ENCODE data around the gene SPIRE1.
"Not testable (repeated sequence)": the region's sequence is repeated elsewhere in the genome, so short reads cannot be mapped to it uniquely, and the experiment has no call there.

Gene SPIRE1

DNA sequence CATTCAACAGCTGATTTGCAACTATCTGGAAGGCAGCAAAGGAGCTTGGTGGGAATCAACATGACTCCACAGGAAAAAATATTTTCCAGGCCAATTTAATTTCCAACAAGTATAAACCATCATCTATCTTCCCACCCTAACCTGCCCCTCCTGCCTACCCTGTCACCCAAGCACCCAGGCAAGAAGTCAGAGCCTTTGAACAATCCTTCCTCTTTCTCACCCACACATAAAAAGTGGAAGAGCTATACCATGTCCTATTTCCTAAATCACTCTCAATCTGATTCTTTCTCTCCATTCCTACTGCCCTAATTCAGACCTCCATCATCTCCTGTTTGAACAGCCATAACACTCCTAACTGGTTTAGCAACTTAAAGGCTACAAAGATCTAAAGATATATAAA lies 12.7 kb downstream of the SPIRE1 start:
- no peak for DNase-seq

DNA sequence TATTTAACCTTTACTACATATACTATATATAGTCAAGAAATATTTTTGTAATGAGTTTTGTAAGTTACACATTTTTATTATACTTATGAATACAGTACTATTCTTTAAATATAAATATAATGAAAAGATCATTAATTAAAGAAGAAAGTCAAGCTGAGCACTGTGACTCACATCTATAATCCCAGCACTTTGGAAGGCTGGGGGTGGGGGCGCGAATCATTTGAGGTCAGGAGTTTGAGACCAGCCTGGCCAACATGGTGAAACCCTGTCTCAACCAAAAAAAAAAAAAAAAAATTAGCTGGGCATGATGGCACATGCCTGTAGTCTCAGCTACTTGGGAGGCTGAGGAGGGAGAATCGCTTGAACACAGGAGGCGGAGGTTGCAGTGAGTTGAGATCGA lies 14.2 kb downstream of the SPIRE1 start:
- not testable (repeated sequence) for DNase-seq

DNA sequence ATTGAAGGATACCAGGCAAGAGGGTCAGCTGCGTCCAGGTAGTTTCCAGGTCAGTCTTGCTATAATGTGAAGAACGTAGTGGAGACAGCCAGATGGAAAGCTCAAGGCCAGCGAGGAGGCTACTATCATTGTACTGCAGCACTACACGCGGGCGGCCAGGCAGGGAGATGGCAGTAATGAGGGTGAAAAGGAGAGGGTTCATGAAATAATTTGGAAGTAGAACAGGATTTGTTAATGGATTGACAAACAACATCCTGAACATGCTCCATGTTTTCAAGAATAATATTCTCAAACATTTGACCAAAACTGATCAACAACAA lies 17.1 kb downstream of the SPIRE1 start:
- DNase-seq: no peak

DNA sequence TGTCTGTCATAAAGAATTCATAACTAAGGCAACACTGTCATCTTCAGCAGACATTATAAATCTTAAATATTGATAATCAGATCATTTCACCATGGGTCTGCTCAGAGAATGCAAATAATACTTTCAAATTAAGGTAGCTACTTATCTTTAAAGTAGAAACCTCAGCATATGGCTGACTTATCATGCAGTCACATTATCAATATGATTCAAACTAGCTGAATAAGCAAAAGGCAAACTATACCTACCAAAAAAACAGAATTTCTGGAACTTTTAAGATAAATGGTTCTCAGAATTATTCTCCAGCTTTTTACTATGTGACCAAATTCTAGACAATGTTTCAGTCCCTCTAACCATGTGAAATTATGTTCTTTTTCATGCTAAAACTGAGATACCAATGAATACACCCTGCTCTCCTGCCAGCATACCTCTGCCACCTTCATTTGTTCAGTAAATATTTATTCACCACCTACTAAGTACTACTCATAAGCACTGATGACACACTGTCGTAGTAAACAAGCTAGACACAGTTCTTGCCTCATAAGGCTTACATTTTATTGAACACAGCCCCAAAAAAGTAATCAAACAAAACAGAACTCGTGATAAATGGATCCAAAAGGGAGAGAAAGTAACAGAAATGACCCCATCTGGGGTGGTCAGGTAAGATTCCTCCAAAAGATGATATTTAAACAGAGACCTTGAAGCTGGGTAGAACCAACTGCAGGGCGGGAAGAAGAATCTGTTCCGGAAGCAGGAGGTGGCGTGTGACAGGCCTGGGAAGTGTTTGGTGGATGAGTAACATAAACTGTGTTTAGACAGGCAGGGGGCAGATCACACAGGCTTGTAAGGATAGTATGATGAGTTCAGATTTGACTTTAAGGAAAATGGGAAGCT lies 17.7 kb downstream of the SPIRE1 start:
- DNase-seq: no peak

DNA sequence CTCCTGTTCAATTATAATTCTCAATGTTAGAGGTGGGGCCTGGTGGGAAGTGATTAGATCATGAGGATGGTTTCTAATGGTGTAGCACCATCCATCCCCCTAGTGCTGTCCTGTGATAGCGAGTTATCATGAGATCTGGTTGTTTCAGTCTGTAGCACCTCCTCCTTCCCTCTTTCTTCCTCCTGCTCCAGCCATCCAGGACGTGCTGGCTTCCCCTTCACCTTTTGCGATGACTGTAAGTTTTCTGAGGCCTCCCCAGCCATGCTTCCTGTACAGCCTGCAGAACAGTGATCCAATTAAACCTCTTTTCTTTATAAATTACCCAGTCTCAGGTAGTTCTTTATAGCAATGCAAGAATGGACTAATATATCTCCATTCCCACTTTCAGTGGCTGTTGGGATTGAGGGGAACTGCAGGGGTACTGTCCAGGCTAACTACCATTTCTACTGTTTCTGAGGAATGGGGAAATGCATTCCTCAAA lies 19.2 kb downstream of the SPIRE1 start:
- no peak for DNase-seq

DNA sequence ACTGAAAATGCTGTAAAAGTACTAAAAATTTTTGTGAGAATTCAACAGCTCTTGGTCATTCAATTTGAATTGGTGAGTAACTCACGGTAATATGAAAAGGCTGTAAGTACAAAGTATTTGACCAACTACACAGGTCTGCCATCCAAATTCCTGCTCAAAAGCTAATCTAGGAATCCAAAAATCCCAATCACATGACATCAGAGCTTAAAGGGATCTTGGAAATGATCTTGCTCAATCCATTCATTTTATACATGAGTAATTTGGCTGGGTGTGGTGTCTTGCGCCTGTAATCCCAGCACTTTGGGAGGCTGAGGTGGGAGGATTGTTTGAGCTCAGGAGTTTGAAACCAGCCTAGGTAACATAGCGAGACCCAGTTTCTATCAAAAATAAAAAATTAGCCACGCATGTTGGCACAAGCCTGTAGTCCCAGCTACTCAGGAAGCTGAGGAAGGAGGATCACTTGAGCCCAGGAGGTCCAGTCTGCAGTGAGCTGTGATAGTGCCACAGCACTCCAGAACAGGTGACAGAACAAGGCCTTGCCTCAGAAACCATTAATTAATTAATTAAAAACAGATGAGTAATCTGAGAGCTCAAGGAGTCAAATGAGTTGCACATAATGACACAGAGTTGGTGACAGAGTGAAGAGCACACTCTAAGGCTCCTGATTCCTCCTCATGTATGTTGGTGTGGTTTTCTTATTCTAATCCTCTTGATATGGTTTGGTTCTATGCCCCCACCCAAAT lies 19.8 kb downstream of the SPIRE1 start:
- no peak for DNase-seq

DNA sequence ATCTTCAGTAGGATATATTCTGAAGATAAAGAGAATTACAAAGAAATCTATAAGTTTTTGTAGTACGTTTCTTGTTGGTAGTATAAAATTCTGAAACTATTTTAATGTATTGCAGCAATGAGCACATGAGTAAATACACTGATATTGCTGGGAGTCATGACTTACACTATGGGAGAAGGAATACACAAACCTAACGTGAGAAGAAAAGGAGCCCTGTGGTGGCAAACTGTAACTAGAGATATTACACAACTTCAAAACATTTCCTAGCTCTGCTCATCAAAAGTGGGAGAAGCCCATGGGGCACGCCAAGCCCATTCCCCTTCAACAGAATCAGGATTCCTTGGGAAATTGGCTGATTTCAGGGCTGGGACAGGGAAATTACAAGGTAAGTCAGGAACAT lies 20.5 kb downstream of the SPIRE1 start:
- DNase-seq: no peak

DNA sequence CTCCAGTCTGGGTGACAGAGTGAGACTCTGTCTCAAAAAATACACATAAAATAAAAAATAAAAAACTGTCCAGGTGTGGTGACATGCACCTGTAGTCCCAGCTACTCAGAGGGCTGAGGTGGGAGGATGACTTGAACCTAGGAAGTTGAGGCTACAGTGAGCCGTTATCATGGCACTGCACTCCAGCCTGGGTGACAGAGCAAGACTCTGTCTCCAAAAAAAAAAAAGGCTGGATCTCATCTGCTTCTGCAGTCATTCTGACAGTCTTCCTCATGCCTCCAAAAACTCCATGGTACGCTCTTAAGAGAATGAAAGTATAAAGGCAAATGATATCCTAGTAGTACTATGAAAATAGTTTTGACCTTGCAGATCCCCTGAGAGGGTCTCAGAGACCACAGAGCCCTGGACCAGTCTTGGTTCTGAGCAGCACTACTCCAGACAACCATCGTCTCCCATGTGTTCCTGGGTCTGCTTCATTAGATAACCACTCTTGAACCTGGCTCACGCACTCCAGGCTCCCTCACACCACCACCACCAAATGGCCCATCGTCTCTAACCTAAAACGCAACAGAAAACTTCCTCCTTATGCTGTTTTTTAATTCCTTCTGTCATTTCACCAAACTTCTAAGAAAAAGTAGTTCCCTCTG lies 26.0 kb downstream of the SPIRE1 start:
- no peak for DNase-seq

DNA sequence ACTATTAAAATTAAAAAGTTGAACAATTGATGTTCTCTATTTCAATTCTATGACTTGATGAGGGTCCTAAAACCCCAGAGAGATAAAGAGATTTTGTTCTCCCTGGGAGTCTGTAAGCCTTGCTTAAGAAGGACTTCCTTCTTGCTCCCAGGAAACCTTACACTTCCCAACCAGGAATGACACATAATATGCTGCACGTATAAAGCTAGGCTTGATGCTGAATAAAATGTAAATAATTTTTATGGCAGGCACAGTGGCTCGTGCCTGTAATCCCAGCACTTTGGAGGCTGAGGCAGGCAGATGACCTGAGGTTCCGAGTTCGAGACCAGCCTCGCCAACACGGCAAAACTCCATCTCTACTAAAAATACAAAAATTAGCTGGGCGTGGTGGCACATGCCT lies 27.8 kb downstream of the SPIRE1 start:
- no peak for DNase-seq

DNA sequence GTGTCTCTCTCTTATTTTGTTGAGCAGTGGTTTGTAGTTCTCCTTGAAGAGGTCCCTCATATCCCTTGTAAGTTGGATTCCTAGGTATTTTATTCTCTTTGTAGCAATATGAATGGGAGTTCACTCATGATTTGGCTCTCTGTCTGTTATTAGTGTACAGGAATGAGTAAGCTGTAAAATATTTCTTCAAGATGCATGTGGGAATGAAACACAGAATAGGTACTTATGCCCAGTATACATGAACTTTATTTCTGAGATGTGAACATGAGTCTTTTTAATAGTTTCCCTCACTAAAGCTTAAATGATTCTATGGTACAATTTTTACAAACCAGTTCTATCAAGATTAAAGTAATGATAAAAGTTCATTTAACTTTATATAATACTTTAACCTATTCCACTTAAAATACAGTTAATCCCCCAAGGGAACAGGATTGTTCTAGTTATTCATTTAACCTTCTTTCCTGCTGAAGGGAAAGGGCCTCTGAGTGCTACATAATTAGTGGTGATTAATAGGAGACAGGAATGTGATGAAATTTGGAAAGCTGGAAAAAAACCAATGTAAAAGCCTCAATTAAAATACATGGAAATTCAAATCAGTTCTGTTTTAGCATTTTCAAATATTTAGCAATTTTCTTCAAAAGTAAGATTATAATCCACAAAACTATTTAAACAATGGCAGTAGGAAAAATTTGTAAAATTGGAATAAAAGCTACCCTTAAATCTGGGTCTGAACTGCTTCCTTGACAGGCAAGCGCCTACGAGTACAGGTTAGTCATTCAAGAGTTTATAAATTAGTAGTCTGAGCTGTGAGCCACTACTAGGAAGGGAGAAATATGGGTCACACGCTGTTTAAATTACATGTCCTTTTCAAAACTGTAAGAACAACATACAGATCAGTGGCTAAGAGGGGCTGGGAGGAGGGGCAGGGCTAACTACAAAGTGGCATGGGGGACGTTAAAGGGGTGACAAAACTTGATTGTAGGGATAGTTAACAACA lies 28.9 kb downstream of the SPIRE1 start:
- no peak for DNase-seq

DNA sequence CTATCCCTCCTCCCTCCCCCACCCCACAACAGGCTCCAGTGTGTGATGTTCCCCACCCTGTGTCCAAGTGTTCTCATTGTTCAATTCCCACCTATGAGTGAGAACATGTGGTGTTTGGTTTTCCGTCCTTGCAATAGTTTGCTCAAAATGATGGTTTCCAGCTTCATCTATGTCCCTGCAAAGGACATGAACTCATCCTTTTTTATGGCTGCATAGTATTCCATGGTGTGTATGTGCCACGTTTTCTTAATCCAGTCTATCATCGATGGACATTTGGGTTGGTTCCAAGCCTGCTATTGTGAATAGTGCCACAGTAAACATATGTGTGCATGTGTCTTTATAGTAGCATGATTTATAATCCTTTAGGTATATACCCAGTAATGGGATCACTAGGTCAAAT lies 30.7 kb downstream of the SPIRE1 start:
- not testable (repeated sequence) for DNase-seq

DNA sequence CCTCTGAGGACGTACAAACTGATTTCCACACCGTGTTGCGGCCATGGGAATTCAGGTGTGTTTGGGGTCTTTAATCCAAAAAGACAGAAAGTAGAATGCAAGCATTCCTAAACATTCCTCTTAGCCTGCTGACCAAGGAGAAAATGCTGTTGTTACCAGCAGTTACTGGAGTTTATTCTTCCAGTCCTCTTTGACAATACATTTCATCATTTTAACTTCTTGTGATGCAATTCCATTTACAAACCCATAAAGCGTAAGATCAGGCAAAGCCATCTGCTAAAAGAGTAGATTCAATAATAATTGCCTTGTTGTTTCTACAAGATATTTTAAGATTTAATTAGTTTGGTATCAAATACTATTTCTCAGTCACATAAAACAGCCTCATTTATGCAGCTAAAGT lies 32.7 kb downstream of the SPIRE1 start:
- DNase-seq: no peak

DNA sequence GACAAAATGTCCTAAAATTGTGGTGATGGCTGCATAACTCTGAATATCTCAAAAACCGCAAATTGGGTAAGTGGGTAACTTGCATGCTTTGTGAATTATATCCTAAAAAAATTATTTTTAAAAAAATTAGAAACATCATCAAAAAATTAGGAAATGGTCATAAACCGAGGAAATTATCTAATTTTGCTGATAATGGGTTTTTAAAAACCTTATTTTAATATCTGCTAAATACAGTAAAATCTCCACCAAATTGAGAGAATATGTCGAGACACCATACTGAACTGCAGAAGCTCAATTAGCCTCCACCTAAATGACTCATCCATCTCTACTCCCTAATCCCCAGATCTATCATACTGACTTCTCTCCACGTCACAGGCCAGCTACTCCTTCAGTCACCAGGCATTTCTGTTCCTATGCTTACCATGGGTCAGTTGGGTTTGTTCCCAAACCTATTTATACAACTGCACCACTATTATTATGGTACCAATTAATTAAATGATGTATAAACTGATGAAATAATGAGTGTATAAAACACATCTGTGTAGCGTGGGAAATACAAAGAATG lies 36.1 kb downstream of the SPIRE1 start:
- DNase-seq: no peak

DNA sequence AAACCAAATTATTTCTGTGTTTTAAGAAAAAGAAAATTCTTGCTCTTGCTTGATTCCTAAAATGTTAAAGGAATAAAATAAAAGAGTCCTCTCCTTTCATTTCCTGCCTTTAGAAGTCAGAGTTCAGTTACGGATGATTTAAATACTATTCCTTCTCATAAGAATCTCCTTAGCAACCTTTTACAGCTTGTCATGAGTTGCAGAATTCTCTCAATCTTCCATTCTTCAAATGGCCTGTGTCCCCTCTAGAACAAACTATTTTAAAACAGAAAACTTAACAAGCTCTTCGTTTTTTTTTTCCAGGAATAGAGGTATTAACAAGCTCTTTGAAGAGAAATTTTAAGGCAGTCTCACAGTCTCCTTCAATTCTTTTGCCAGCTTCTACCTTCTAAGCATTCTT lies 42.2 kb downstream of the SPIRE1 start:
- DNase-seq: no peak

DNA sequence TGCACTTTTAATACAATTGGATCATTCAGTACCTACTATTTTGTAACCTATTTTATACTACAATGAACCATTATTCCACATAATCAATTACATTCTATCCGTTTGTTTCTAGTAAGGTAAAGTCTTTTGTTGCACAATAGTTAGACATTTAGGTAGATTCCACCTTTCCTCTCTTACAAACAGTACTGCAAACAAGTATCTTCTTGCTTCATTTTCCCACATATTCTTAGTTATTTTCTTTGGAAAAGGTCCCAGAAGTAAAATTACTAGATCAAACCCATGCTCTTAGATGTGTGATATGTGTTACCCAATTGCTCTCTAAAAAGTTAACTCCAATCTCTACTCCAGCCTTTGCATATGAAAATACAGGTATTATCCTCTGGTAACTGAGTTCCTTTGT lies 49.6 kb downstream of the SPIRE1 start:
- no peak for DNase-seq

DNA sequence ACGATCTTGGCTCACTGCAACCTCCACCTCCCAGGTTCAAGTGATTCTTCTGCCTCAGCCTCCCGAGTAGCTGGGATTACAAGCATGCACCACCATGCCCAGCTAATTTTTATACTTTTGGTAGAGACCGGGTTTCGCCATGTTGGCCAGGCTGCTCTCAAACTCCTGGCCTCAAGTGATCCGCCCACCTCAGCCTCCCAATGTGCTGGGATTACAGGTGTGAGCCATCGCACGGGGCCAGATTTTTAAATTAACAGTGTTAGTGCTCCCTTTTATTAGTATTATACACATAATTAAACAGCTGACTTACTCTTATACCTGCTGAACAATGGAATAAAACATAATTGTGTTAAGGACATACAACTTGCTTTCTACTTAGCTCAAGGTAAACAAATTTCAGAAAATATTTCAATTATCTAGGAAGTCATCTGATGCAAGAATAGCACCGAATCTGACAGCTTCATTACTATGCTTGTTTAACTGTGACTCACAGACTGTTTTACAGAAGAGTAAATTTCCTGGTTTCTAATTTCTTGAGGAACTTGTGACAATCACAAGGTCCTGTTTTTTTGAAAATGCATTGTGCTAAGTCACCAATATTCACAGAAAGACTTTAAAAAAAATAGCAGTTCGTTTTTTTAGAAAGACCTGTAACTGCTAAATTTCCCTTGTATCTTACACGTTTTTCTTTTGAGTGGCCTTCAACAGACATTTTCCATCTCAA lies 51.2 kb downstream of the SPIRE1 start:
- no peak for DNase-seq

DNA sequence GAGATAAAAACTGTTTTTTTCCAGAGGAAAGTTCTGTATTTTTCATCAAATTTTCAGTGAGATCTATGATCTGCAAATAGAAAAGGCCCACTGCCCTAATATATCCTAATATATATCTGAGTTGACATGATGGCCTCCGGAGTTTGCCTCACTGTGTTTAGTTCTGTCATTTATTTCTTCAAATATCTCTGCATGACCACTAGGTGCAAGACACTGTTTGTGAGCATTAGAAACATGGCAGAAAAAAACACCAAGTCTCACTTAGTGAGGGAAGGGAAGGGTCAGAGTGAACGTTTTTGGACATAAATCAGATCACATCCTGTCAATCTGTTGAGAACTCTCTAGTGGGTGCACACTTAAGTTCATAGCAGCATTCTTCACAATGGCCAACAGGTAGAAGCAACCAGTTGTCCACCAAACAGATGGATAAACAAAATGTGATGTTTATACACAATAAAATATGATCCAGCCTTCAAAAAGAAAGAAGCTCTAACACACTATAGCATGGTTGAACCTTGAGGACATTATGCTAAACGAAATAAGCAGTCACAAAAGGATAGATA lies 53.4 kb downstream of the SPIRE1 start:
- DNase-seq: no peak

DNA sequence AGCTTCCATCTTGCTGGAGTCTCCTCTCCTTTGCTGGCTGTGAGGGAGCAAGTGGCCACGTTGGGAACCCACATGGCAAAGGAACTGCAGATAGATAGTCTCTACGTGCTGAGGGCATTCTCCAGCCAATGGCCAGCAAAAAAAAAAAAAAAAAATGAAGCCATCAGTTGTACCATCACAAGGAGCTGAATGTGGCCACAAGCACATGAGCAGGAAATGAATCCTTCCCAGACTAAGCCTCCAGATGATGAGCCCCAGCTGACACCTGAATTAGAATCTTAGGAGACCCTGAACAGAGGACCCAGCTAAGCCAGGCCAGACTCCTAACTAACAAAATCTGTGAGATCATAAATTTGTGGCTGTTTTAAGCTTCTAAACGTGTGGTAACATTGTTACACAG lies 57.9 kb downstream of the SPIRE1 start:
- DNase-seq: no peak

DNA sequence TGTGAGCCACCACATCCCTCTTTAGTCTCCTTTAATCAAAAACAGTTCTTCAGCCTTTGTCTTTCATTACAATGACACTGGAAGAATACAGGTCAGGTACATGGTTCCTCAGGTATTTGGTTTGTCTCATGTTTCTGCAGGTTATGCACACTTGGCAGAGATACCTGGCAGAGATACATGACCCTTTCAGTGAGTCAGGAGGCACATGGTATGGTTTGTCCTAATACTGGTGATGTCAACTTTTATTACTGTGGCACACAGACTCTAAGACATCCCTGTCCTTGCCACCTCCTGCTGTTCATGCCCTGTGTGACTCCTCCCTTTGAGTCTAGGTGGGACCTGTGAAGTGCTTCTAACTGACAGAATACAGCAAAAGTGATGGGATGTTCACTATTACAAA lies 58.4 kb downstream of the SPIRE1 start:
- DNase-seq: no peak

DNA sequence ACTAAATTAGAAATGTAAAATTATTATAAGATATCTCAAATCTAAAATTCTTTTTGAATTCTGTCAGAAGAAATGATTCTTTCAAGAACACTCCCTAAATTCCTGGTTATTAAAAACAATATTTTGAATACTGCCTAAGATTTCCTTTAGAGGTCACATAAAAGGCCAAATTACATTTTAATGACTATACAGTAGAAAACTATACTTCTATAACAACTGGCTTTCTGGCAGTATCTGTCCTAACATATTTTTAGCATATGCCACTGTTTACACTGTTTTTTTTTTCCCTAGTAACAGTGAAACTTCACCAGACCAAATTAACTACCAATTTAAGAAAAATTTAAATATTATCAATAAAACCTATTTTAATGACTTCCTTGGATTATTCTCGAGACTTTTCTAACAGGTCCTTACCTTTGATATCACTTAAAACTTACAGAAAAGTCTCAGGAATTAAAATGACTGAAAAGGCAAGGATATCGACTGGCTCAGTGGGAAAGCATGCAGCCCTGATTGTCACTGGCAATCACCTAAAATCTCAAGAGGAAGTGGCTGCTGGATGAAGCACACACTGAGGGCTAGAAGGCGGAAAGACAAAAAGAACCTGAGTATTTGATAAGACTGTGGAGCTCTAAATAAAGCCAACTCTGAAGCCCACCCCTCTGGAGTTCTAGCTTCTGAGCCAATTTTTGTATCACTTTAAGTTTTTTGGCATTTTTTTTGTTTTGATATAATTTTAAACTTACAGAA lies 59.6 kb downstream of the SPIRE1 start:
- DNase-seq: no peak
